Tibial nerve (tissue), 4 donors: ENCODE data around the gene CNOT11. TPM values are rescaled to one million over a fixed set of nuclear protein-coding genes. Genes with fewer than 3 reads are reported as not detected.

Experiments used
- DNase-seq, 2 donors: peaks; one replicate each; pipeline ENCODE4 v3.0.0-alpha.2; 2019; ENCODE audit warnings: low spot score in 2 of 2
- H3K27ac ChIP-seq, 4 donors: fragments of 200-600 bp; sonication (generic) in 3 of 4; one replicate each; pipeline ENCODE4 v1.5.1; 2017 to 2019; ENCODE audit warnings: mild to moderate bottlenecking in 1 of 4
- H3K27me3 ChIP-seq, 2 donors: fragments of 200-600 bp; sonication (generic) in 1 of 2; one replicate each; pipeline versions ENCODE4 v1.5.1 to v1.6.0; 2017 to 2019
- H3K36me3 ChIP-seq, 3 donors: fragments of 200-600 bp; sonication (generic); one replicate each; pipeline ENCODE4 v1.5.1; 2018 to 2019
- H3K4me1 ChIP-seq, 4 donors: fragments of 200-600 bp; sonication (generic) in 3 of 4; one replicate each; pipeline ENCODE4 v1.5.1; 2017 to 2019
- H3K4me3 ChIP-seq, 4 donors: fragments of 200-600 bp; sonication (generic) in 3 of 4; one replicate each; pipeline ENCODE4 v1.5.1; 2017 to 2019; ENCODE audit warnings: mild to moderate bottlenecking in 1 of 4, moderate library complexity in 1 of 4
- H3K9me3 ChIP-seq, 4 donors: fragments of 200-600 bp; sonication (generic) in 3 of 4; one replicate each; pipeline ENCODE4 v1.5.1; 2017 to 2019
- CTCF ChIP-seq, 5 experiments: fragments of 200-600 bp in 3 of 5; fragments of 450-650 bp in 2 of 5; sonication (generic) in 3 of 5; IDR thresholded peaks; one replicate each; pipeline ENCODE4 v1.5.1; 2016 to 2019; ENCODE audit warnings: antibody characterized with exemption in 5 of 5, mild to moderate bottlenecking in 3 of 5, moderate library complexity in 2 of 5
- EP300 ChIP-seq, 2 donors: sonication (generic); formaldehyde crosslinking; IDR thresholded peaks; one replicate each; pipeline ENCODE4 v1.6.1; 2017; ENCODE audit warnings: antibody characterized with exemption in 2 of 2, mild to moderate bottlenecking in 1 of 2
- POLR2A ChIP-seq, 2 donors: fragments of 450-650 bp; IDR thresholded peaks; one replicate each; pipeline ENCODE4 v1.6.1; 2017; ENCODE audit warnings: antibody characterized with exemption in 2 of 2, mild to moderate bottlenecking in 2 of 2, moderate library complexity in 2 of 2
- WGBS, 2 donors: methylation state at CpG; one replicate each; pipeline ENCODE4 v1.1.5; 2018; 5-methylcytosine and 5-hydroxymethylcytosine counted together
- total RNA-seq, 4 donors: library from RNA; depleted of rRNA; stranded (reverse); fragments of >200 nt; gene quantifications; one replicate each; pipeline ENCODE4 v1.1.0, GENCODE V29; 2016

CNOT11 gene
- total RNA-seq, 4 donors from 2014 or later = 17.5 to 29.9 (median 19.6) TPM

- peaks cover 0 to 30% (median 0%) of the 10 kb centered on the region in 3 donors for H3K36me3 ChIP-seq
- 86 to 94% methylated on average over 3 of the region's 3 CpGs for WGBS, 2 donors
- peaks cover 7 to 39% (median 21%) of the 10 kb centered on the region in 4 donors for H3K4me1 ChIP-seq
- no peaks in the 10 kb centered on the region for H3K27me3 ChIP-seq
- TF ChIP-seq CTCF (IDR thresholded peaks at IDR 0.05) = no peak
- TF ChIP-seq POLR2A (IDR thresholded peaks at IDR 0.05) = no peak
- TF ChIP-seq EP300 (IDR thresholded peaks at IDR 0.05) = no peak
- peaks cover 0 to 4% (median 0%) of the 10 kb centered on the region in 4 donors for H3K9me3 ChIP-seq
- H3K4me3 ChIP-seq = no peak overlapping the region
- no peak overlapping the region for H3K27ac ChIP-seq
- no peak for DNase-seq
These were observed 2.8 kb downstream of the CNOT11 start for GRCh38 chr2:101255501-101255900.

- WGBS, 2 donors = 90 to 94% methylated on average over 2 of the region's 2 CpGs
- DNase-seq = no peak
- TF ChIP-seq CTCF (IDR thresholded peaks at IDR 0.05) (no peak), EP300 (IDR thresholded peaks at IDR 0.05) (no peak), POLR2A (IDR thresholded peaks at IDR 0.05) (no peak)
These were observed 3.6 kb downstream of the CNOT11 start for GRCh38 chr2:101256316-101256715.

GRCh38 chr2:101258804-101259203, 6.1 kb downstream of the CNOT11 start:
- Histone ChIP-seq H3K27me3 (no peaks in the 10 kb centered on the region), H3K4me1 (peaks cover 6 to 28% (median 17%) of the 10 kb centered on the region in 4 donors), H3K36me3 (peaks cover 0 to 55% (median 0%) of the 10 kb centered on the region in 3 donors), H3K4me3 (no peak overlapping the region), H3K27ac (no peak overlapping the region), H3K9me3 (peaks cover 0 to 4% (median 0%) of the 10 kb centered on the region in 4 donors)
- no peak for DNase-seq
- no peak for TF ChIP-seq EP300 (IDR thresholded peaks at IDR 0.05)
- no peak for TF ChIP-seq CTCF (IDR thresholded peaks at IDR 0.05)
- no peak for TF ChIP-seq POLR2A (IDR thresholded peaks at IDR 0.05)
- WGBS, 2 donors = 95 to 98% methylated on average over 8 of the region's 8 CpGs

More at GRCh38 chr2:101256316-101256715, 3.6 kb downstream of the CNOT11 start:
- Histone ChIP-seq H3K27me3 (no peaks in the 10 kb centered on the region), H3K4me3 (no peak overlapping the region), H3K9me3 (peaks cover 0 to 4% (median 0%) of the 10 kb centered on the region in 4 donors), H3K27ac (no peak overlapping the region), H3K36me3 (peaks cover 0 to 34% (median 0%) of the 10 kb centered on the region in 3 donors), H3K4me1 (peaks cover 7 to 39% (median 21%) of the 10 kb centered on the region in 4 donors)

- WGBS, 2 donors = 82 to 90% methylated on average over 4 of the region's 4 CpGs
- TF ChIP-seq EP300 (IDR thresholded peaks at IDR 0.05) = no peak
- TF ChIP-seq CTCF (IDR thresholded peaks at IDR 0.05) = no peak
- TF ChIP-seq POLR2A (IDR thresholded peaks at IDR 0.05) = no peak
- Histone ChIP-seq H3K36me3 (peaks cover 0 to 80% (median 6%) of the 10 kb centered on the region in 3 donors), H3K4me3 (no peak overlapping the region), H3K4me1 (peaks cover 0 to under 1% (median 0%) of the 10 kb centered on the region in 4 donors), H3K9me3 (peaks cover 0 to 4% (median 0%) of the 10 kb centered on the region in 4 donors), H3K27me3 (no peaks in the 10 kb centered on the region), H3K27ac (no peak overlapping the region)
- DNase-seq = no peak
These were observed 9.5 kb downstream of the CNOT11 start for GRCh38 chr2:101262142-101262541.

- Histone ChIP-seq H3K9me3 (peaks cover 0 to 4% (median 0%) of the 10 kb centered on the region in 4 donors), H3K36me3 (peaks cover 4 to 85% (median 6%) of the 10 kb centered on the region in 3 donors), H3K4me3 (no peak overlapping the region), H3K27ac (no peak overlapping the region), H3K4me1 (peaks cover 0 to 2% (median 0%) of the 10 kb centered on the region in 4 donors), H3K27me3 (no peaks in the 10 kb centered on the region)
- TF ChIP-seq CTCF (IDR thresholded peaks at IDR 0.05) = no peak
- no peak for TF ChIP-seq POLR2A (IDR thresholded peaks at IDR 0.05)
- TF ChIP-seq EP300 (IDR thresholded peaks at IDR 0.05) = no peak
- DNase-seq = no peak
- 92 to 96% methylated on average over 1 of the region's 1 CpG for WGBS, 2 donors
These were observed 10.7 kb downstream of the CNOT11 start for GRCh38 chr2:101263377-101263800.
